K562 (cell line): ENCODE data around the gene CALM3.

ENCODE experiments used
- ATF3 ChIP-seq, 2 experiments: fragments of 450-650 bp in 1 of 2; sonication (generic) in 1 of 2; formaldehyde crosslinking in 1 of 2; IDR thresholded peaks in 1 of 2; conservative IDR thresholded peaks in 1 of 2; 2 replicates each; pipeline versions ENCODE4 v1.6.1 to v1.8.1; 2016 to 2023; ENCODE audit warnings: mild to moderate bottlenecking in 2 of 2, moderate library complexity in 2 of 2, inconsistent platforms in 1 of 2, missing genetic modification reagents in 1 of 2
- BRF1 ChIP-seq: IDR thresholded peaks from 3 replicates; pipeline ENCODE4 v1.6.1; 2011; ENCODE audit warnings: borderline replicate concordance, mild to moderate bottlenecking; ENCODE audit not compliant: insufficient read length; ENCODE audit errors: extremely low read depth
- EGR1 ChIP-seq: fragments of 450-650 bp; conservative IDR thresholded peaks from 2 replicates; pipeline ENCODE4 v1.6.1; 2017; ENCODE audit warnings: mild to moderate bottlenecking
- JUND ChIP-seq, 2 experiments: IDR thresholded peaks; 2 replicates in 1 of 2; 3 replicates in 1 of 2; pipeline ENCODE4 v1.6.1; 2011; ENCODE audit warnings: borderline replicate concordance in 2 of 2, low read depth in 2 of 2, low read length in 2 of 2, improper control_type of control experiment in 1 of 2, missing biosample characterization in 1 of 2, missing genetic modification characterization in 1 of 2, missing genetic modification reagents in 1 of 2
- NBN ChIP-seq: fragments of 450-650 bp; IDR thresholded peaks from 2 replicates; pipeline ENCODE4 v1.6.1; 2016; ENCODE audit warnings: low read depth, mild to moderate bottlenecking
- PHF21A ChIP-seq: fragments of 450-650 bp; IDR thresholded peaks from 2 replicates; pipeline ENCODE4 v1.6.1; 2017; ENCODE audit warnings: low read depth, borderline replicate concordance
- POLR2AphosphoS2 ChIP-seq: IDR thresholded peaks from 2 replicates; pipeline ENCODE4 v1.6.1; 2012; ENCODE audit warnings: low read length, improper control_type of control experiment
- RNF2 ChIP-seq: sonication (generic); IDR thresholded peaks from 2 replicates; pipeline ENCODE4 v1.6.1; 2016
- SP1 ChIP-seq: sonication (generic); formaldehyde crosslinking; IDR thresholded peaks from 2 replicates; pipeline ENCODE4 v1.8.1; 2022; ENCODE audit warnings: mild to moderate bottlenecking, missing genetic modification reagents
- SRSF1 ChIP-seq: fragments of 200-400 bp; formaldehyde crosslinking; IDR thresholded peaks from 2 replicates; pipeline ENCODE4 v1.6.1; 2017; ENCODE audit warnings: mild to moderate bottlenecking, low read depth, low read length, moderate library complexity
- ZNF12 ChIP-seq: sonication (generic); formaldehyde crosslinking; IDR thresholded peaks from 2 replicates; pipeline ENCODE4 v1.4.0; 2020; ENCODE audit warnings: mild to moderate bottlenecking, missing genetic modification reagents
- TF ChIP-seq, protein P1 (sequence below), 3 experiments: IDR thresholded peaks in 2 of 3; conservative IDR thresholded peaks in 1 of 3; 2 replicates each; pipeline ENCODE4 v1.5.1; 2011 to 2012; ENCODE audit warnings: low read length in 3 of 3, mild to moderate bottlenecking in 3 of 3, control low read depth in 2 of 3, improper control_type of control experiment in 1 of 3, inconsistent platforms in 1 of 3, low read depth in 1 of 3, mixed read lengths in 1 of 3, moderate library complexity in 1 of 3; ENCODE audit not compliant: insufficient read depth in 2 of 3
- TF ChIP-seq, protein P2 (sequence below): fragments of 150-350 bp; conservative IDR thresholded peaks from 2 replicates; pipeline ENCODE4 v1.6.1; 2014; ENCODE audit warnings: low read length

- TF ChIP-seq, protein P1, sequence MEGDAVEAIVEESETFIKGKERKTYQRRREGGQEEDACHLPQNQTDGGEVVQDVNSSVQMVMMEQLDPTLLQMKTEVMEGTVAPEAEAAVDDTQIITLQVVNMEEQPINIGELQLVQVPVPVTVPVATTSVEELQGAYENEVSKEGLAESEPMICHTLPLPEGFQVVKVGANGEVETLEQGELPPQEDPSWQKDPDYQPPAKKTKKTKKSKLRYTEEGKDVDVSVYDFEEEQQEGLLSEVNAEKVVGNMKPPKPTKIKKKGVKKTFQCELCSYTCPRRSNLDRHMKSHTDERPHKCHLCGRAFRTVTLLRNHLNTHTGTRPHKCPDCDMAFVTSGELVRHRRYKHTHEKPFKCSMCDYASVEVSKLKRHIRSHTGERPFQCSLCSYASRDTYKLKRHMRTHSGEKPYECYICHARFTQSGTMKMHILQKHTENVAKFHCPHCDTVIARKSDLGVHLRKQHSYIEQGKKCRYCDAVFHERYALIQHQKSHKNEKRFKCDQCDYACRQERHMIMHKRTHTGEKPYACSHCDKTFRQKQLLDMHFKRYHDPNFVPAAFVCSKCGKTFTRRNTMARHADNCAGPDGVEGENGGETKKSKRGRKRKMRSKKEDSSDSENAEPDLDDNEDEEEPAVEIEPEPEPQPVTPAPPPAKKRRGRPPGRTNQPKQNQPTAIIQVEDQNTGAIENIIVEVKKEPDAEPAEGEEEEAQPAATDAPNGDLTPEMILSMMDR (IDR thresholded peaks at IDR 0.05 in 2 of 3, conservative IDR thresholded peaks at IDR 0.05 in 1 of 3; ENCODE audit: insufficient read depth in 2 of 3, low read depth in 1 of 3, low read length in 3 of 3), result no peak
- no peak for TF ChIP-seq PHF21A
- TF ChIP-seq POLR2AphosphoS2, result no peak
- no peak for TF ChIP-seq SRSF1
- no peak for TF ChIP-seq ZNF12
- no peak for TF ChIP-seq RNF2
- no peak for TF ChIP-seq SP1 (CRISPR knock-in tag)
- TF ChIP-seq JUND (IDR thresholded peaks at IDR 0.05; ENCODE audit: borderline replicate concordance, low read depth, low read length), result no peak
- TF ChIP-seq JUND (tag; IDR thresholded peaks at IDR 0.05; ENCODE audit: borderline replicate concordance, low read depth, low read length), result no peak
- TF ChIP-seq BRF1, result no peak
- no peak for TF ChIP-seq ATF3 (IDR thresholded peaks at IDR 0.05)
- no peak for TF ChIP-seq ATF3 (CRISPR knock-in tag; conservative IDR thresholded peaks at IDR 0.05)
- no peak for TF ChIP-seq NBN
- TF ChIP-seq, protein P2, sequence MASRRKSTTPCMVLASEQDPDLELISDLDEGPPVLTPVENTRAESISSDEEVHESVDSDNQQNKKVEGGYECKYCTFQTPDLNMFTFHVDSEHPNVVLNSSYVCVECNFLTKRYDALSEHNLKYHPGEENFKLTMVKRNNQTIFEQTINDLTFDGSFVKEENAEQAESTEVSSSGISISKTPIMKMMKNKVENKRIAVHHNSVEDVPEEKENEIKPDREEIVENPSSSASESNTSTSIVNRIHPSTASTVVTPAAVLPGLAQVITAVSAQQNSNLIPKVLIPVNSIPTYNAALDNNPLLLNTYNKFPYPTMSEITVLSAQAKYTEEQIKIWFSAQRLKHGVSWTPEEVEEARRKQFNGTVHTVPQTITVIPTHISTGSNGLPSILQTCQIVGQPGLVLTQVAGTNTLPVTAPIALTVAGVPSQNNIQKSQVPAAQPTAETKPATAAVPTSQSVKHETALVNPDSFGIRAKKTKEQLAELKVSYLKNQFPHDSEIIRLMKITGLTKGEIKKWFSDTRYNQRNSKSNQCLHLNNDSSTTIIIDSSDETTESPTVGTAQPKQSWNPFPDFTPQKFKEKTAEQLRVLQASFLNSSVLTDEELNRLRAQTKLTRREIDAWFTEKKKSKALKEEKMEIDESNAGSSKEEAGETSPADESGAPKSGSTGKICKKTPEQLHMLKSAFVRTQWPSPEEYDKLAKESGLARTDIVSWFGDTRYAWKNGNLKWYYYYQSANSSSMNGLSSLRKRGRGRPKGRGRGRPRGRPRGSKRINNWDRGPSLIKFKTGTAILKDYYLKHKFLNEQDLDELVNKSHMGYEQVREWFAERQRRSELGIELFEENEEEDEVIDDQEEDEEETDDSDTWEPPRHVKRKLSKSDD, result no peak
- TF ChIP-seq EGR1, result no peak
These were observed 21.0 kb downstream of the CALM3 start for GRCh38 chr19:46622118-46622446.
